BE2C (cell line): ENCODE results near the gene SH2B3.
"Not testable (repeated sequence)": the region's sequence is repeated elsewhere in the genome, so short reads cannot be mapped to it uniquely, and the experiment has no call there.

Source experiments
- DNase-seq: peaks from one replicate; pipeline ENCODE4 v3.0.0-alpha.2; 2020
- H3K27me3 ChIP-seq: fragments of 250-450 bp; sonication (Bioruptor Pico); 2 replicates; pipeline ENCODE4 v1.5.1; 2020; ENCODE audit warnings: mild to moderate bottlenecking
- H3K36me3 ChIP-seq: fragments of 250-450 bp; sonication (Bioruptor Pico); 2 replicates; pipeline ENCODE4 v1.5.1; 2020; ENCODE audit warnings: mild to moderate bottlenecking
- H3K4me1 ChIP-seq: fragments of 250-450 bp; sonication (Bioruptor Pico); 2 replicates; pipeline ENCODE4 v1.5.1; 2020
- H3K4me3 ChIP-seq: 2 replicates; pipeline ENCODE4 v1.5.1; 2011; ENCODE audit warnings: low read depth, low read length
- H3K9me3 ChIP-seq: fragments of 250-450 bp; sonication (Bioruptor Pico); 2 replicates; pipeline ENCODE4 v1.5.1; 2020
- TF ChIP-seq, protein P1 (sequence below): IDR thresholded peaks from 2 replicates; pipeline ENCODE4 v1.5.1; 2012; ENCODE audit warnings: mild to moderate bottlenecking, low read depth, low read length

Gene SH2B3

DNA sequence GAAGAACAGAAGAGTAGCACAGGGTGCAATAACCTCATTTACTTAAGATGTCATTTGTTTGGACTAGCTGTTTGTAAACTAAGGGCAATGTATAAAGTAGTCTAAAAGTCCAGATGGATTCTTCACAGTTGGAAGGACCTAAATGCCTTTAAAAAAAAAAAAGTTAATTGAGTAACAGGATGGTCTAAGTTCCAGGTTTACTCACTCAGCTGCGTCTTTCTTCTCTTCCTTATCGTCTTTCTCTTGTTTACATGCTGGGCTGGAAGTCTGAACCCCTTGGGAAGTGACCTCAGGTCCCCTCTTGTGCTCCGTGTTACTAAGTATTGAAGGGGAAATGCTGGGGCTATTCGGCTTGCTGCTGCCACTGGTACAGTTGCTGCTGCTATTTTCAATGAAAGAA lies 82.5 kb downstream of the SH2B3 start:
- H3K4me3 ChIP-seq: no peak overlapping the region
- no peaks in the 10 kb centered on the region for H3K9me3 ChIP-seq
- H3K4me1 ChIP-seq: no peaks in the 10 kb centered on the region
- no peak for DNase-seq
- H3K27me3 ChIP-seq: no peaks in the 10 kb centered on the region
- H3K36me3 ChIP-seq: peaks cover 70% of the 10 kb centered on the region
- TF ChIP-seq, protein P1, sequence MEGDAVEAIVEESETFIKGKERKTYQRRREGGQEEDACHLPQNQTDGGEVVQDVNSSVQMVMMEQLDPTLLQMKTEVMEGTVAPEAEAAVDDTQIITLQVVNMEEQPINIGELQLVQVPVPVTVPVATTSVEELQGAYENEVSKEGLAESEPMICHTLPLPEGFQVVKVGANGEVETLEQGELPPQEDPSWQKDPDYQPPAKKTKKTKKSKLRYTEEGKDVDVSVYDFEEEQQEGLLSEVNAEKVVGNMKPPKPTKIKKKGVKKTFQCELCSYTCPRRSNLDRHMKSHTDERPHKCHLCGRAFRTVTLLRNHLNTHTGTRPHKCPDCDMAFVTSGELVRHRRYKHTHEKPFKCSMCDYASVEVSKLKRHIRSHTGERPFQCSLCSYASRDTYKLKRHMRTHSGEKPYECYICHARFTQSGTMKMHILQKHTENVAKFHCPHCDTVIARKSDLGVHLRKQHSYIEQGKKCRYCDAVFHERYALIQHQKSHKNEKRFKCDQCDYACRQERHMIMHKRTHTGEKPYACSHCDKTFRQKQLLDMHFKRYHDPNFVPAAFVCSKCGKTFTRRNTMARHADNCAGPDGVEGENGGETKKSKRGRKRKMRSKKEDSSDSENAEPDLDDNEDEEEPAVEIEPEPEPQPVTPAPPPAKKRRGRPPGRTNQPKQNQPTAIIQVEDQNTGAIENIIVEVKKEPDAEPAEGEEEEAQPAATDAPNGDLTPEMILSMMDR: no peak

GRCh38 chr12:111488798-111489197 lies 83.1 kb downstream of the SH2B3 start:
- Histone ChIP-seq H3K9me3 (no peaks in the 10 kb centered on the region), H3K4me3 (no peak overlapping the region), H3K36me3 (peaks cover 72% of the 10 kb centered on the region), H3K4me1 (no peaks in the 10 kb centered on the region), H3K27me3 (no peaks in the 10 kb centered on the region)
- TF ChIP-seq, protein P1: no peak
- no peak for DNase-seq

GRCh38 chr12:111492979-111493378 lies 87.3 kb downstream of the SH2B3 start:
- H3K9me3 ChIP-seq, DNase-seq, H3K27me3 ChIP-seq, H3K4me1 ChIP-seq, H3K4me3 ChIP-seq: not testable (repeated sequence)
- H3K36me3 ChIP-seq: peaks cover 63% of the 10 kb centered on the region

DNA sequence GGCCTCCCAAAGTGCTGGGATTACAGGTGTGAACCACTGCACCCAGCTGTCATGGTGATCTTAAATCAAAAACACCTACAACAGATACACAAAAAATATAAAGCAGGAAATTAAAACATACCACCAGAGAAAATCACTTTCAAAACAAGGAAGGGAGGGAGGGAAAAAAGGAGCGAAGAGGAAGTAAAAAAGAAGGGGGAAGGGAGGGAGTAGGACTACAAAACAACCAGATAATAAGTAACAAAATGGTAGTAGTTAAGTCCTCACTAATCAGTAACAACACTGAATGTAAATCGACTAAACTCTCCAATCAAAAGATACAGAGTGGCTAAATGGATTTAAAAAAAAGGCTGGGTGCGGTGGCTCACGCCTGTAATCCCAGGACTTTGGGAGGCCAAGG lies 89.0 kb downstream of the SH2B3 start:
- no peaks in the 10 kb centered on the region for H3K4me1 ChIP-seq
- no peak for DNase-seq
- H3K9me3 ChIP-seq: no peaks in the 10 kb centered on the region
- H3K4me3 ChIP-seq: no peak overlapping the region
- no peaks in the 10 kb centered on the region for H3K27me3 ChIP-seq
- peaks cover 65% of the 10 kb centered on the region for H3K36me3 ChIP-seq
- TF ChIP-seq, protein P1: no peak
